Pancreas (tissue), 10 donors: ENCODE results near the gene PYCR2. TPM values are rescaled to one million over a fixed set of nuclear protein-coding genes. Genes with fewer than 3 reads are reported as not detected.
"Not testable (repeated sequence)": the region's sequence is repeated elsewhere in the genome, so short reads cannot be mapped to it uniquely, and the experiment has no call there.

Experiments
- ATAC-seq, 4 donors: fragments of 200-7000 bp; cut with Tn5 transposase; one replicate each; pipeline versions ENCODE4 v1.8.0 to v1.9.1; 2020; ENCODE audit warnings: mild to moderate bottlenecking in 4 of 4, moderate library complexity in 4 of 4
- DNase-seq, 6 donors: peaks; one replicate each; pipeline ENCODE4 v3.0.0-alpha.2; 2020
- FAIRE-seq: peaks from 2 replicates; lab custom pipeline; 2012; peaks lifted over from hg19 to GRCh38; lab: Jason Lieb, UNC
- H3K27ac ChIP-seq, 4 donors: fragments of 200-600 bp; sonication (generic); 1 replicate in 3 of 4; 2 replicates in 1 of 4; pipeline versions ENCODE4 v1.5.0 to v1.8.0; 2020
- H3K27me3 ChIP-seq, 4 donors: fragments of 200-600 bp; one replicate each; pipeline ENCODE4 v1.8.0; 2021
- H3K36me3 ChIP-seq, 3 donors: fragments of 200-600 bp; sonication (generic) in 1 of 3; one replicate each; pipeline versions ENCODE4 v1.5.0 to v1.8.0; 2020 to 2021
- H3K4me1 ChIP-seq, 3 donors: fragments of 200-600 bp; one replicate each; pipeline ENCODE4 v1.8.0; 2021
- H3K4me3 ChIP-seq, 4 donors: fragments of 200-600 bp; sonication (generic) in 2 of 4; one replicate each; pipeline versions ENCODE4 v1.5.0 to v1.8.0; 2020 to 2021
- H3K9me3 ChIP-seq, 4 donors: fragments of 200-600 bp; one replicate each; pipeline ENCODE4 v1.8.0; 2021
- CTCF ChIP-seq, 4 donors: fragments of 200-600 bp; sonication (generic) in 3 of 4; IDR thresholded peaks; one replicate each; pipeline versions ENCODE4 v1.5.0 to v1.8.0; 2021; ENCODE audit warnings: antibody characterized with exemption in 4 of 4
- WGBS, 2 donors: extraction: QIAGEN DNeasy Blood & Tissue Kit; methylation state at CpG; one replicate each; pipeline ENCODE4 v1.1.7; 2013; 5-methylcytosine and 5-hydroxymethylcytosine counted together
- intact Hi-C, 3 donors: fragments of 100-400 bp; cut with DNase I; formaldehyde crosslinking; loops; one replicate each; pipeline versions ENCODE4 v1.11.1 to v1.14.2; 2022
- polyA plus RNA-seq, 2 donors: library from polyadenylated mRNA; stranded (reverse); fragments of 200-250 nt; gene quantifications; one replicate each; pipeline ENCODE4 v1.2.3, GENCODE V29; 2013
- total RNA-seq, 6 donors: library from RNA; stranded (reverse); fragmentation: NEBNext Ultra II Directional in 4 of 6; extraction: Animal tissue kit (Norgen Biotek cat#: 25700) in 4 of 6; gene quantifications; one replicate each; pipeline versions ENCODE4 v1.2.1 to v1.2.4, GENCODE V29; 2021 to 2023
- donor health status: healthy with polysubstance abuse.
- donor health status: DM: no; HTN: no; CAD: no; lungs with moderate emphysema.
- donor health status: DM: no; HTN: no; CAD: no.
- donor health status: control.
- donor health status: control.
- donor health status: Bipolar disorder and iron deficiency.
- donor health status: DM: yes; HTN: yes; CAD: no.
- donor health status: DM: no; HTN: no; CAD: no.
- donor health status: DM: no; HTN: no; CAD: no.
- donor health status: DM: yes; HTN: yes; CAD: no.

Gene PYCR2
- total and polyA plus RNA-seq, 8 donors, result 21.3 to 88.9 (median 34.7) TPM

GRCh38 chr1:225889743-225890142 is 34.3 kb downstream of the PYCR2 start:
- TF ChIP-seq CTCF (IDR thresholded peaks at IDR 0.05), result no peak
- ATAC-seq (peak in 1 of 4 donors; percentile 9), FAIRE-seq (no peak), DNase-seq (no peak)
- no peaks in the 10 kb centered on the region for H3K9me3 ChIP-seq
- H3K27me3 ChIP-seq, result no peaks in the 10 kb centered on the region
- H3K36me3 ChIP-seq, result no peaks in the 10 kb centered on the region
- intact Hi-C loops, result no loop called here
- peaks cover 28 to 32% (median 28%) of the 10 kb centered on the region in 3 donors for H3K4me1 ChIP-seq
- peak overlapping the region; percentile 83 to 94 (median 86) for H3K27ac ChIP-seq
- H3K4me3 ChIP-seq, result peak overlapping the region in 1 of 4 donors; percentile 41
- WGBS, 2 donors, result 41 to 45% methylated on average over 5 of the region's 5 CpGs

- H3K27ac ChIP-seq, result peak within 1 kb of the TSS; percentile 83 to 94 (median 86)
- no peaks in the 10 kb centered on the region for H3K9me3 ChIP-seq
- ATAC-seq, result peak in 2 of 4 donors; percentile 13 to 26
- TF ChIP-seq CTCF (IDR thresholded peaks at IDR 0.05), result no peak
- WGBS, 2 donors, result 76% methylated on average over 11 of the region's 11 CpGs
- no peak for FAIRE-seq
- no peaks in the 10 kb centered on the region for H3K36me3 ChIP-seq
- peak within 1 kb of the TSS; percentile 1 to 41 (median 14) for H3K4me3 ChIP-seq
- intact Hi-C loops, result no loop called here
- no peaks in the 10 kb centered on the region for H3K27me3 ChIP-seq
- peaks cover 28 to 32% (median 29%) of the 10 kb centered on the region in 3 donors for H3K4me1 ChIP-seq
- peak in 3 of 6 donors; percentile 19 to 76 (median 63) for DNase-seq
Measured at GRCh38 chr1:225888898-225889601, 35.0 kb downstream of the PYCR2 start, which contains the start of gene LEFTY1. TSS of gene LEFTY1 (minus strand) at chr1:225889146. CDS start at chr1:225889066, 80 bp downstream.

- WGBS, 2 donors, result 80 to 86% methylated on average over 18 of the region's 18 CpGs
- intact Hi-C loops, result no loop called here
- H3K27ac ChIP-seq, result peak overlapping the region; percentile 61 to 94 (median 86)
- peak overlapping the region; percentile 1 to 41 (median 14) for H3K4me3 ChIP-seq
- no peaks in the 10 kb centered on the region for H3K9me3 ChIP-seq
- TF ChIP-seq CTCF (IDR thresholded peaks at IDR 0.05), result no peak
- ATAC-seq (no peak), FAIRE-seq (no peak), DNase-seq (peak in 1 of 6 donors; percentile 15)
- no peaks in the 10 kb centered on the region for H3K36me3 ChIP-seq
- no peaks in the 10 kb centered on the region for H3K27me3 ChIP-seq
- H3K4me1 ChIP-seq, result peaks cover 28 to 35% (median 32%) of the 10 kb centered on the region in 3 donors
Measured at GRCh38 chr1:225888289-225888897, 35.7 kb downstream of the PYCR2 start.

GRCh38 chr1:225887554-225888288 is 36.3 kb downstream of the PYCR2 start:
- DNase-seq (peak in 2 of 6 donors; percentile 24 to 56), ATAC-seq (peak in 2 of 4 donors; percentile 33 to 45)
- H3K4me3 ChIP-seq, result peak overlapping the region; percentile 1 to 41 (median 14)
- intact Hi-C loops, H3K9me3 ChIP-seq, H3K27me3 ChIP-seq, FAIRE-seq, H3K36me3 ChIP-seq: not testable (repeated sequence)
- peak overlapping the region in 3 of 4 donors; percentile 46 to 94 (median 88) for H3K27ac ChIP-seq
- H3K4me1 ChIP-seq, result peaks cover 28 to 37% (median 32%) of the 10 kb centered on the region in 3 donors
- 15 to 40% methylated on average over 37 to 46 of the region's 56 CpGs for WGBS, 2 donors

GRCh38 chr1:225887030-225887314 is 37.1 kb downstream of the PYCR2 start:
- peak overlapping the region in 2 of 4 donors; percentile 26 to 41 for H3K4me3 ChIP-seq
- no peaks in the 10 kb centered on the region for H3K36me3 ChIP-seq
- TF ChIP-seq CTCF (IDR thresholded peaks at IDR 0.05), result no peak
- peak overlapping the region in 1 of 4 donors; percentile 88 for H3K27ac ChIP-seq
- intact Hi-C loops, result no loop called here
- H3K4me1 ChIP-seq, result peaks cover 25 to 35% (median 28%) of the 10 kb centered on the region in 3 donors
- WGBS, 2 donors, result 87 to 91% methylated on average over 7 of the region's 7 CpGs
- FAIRE-seq (no peak), ATAC-seq (no peak), DNase-seq (no peak)
- H3K27me3 ChIP-seq, result no peaks in the 10 kb centered on the region
- H3K9me3 ChIP-seq, result no peaks in the 10 kb centered on the region
